Large intestine (tissue), 3 donors: ENCODE measurements around the gene FBXL4. TPM values are rescaled to one million over a fixed set of nuclear protein-coding genes. Genes with fewer than 3 reads are reported as not detected.

Source experiments
- DNase-seq, 2 donors: peaks; one replicate each; pipeline versions ENCODE4 v3.0.0 to v3.0.0-alpha.2; 2013
- H3K27ac ChIP-seq: one replicate; pipeline ENCODE4 v1.5.1; 2013; ENCODE audit warnings: low read length
- H3K27me3 ChIP-seq: 2 replicates; pipeline ENCODE4 v1.6.1; 2013; ENCODE audit warnings: low read length; ENCODE audit not compliant: control insufficient read depth, insufficient read depth
- H3K36me3 ChIP-seq: 2 replicates; pipeline ENCODE4 v1.6.1; 2013; ENCODE audit warnings: low read length; ENCODE audit not compliant: control insufficient read depth, insufficient read depth
- H3K4me1 ChIP-seq: one replicate; pipeline ENCODE4 v1.6.1; 2013; ENCODE audit warnings: low read length; ENCODE audit not compliant: control insufficient read depth, insufficient read depth
- H3K4me3 ChIP-seq: one replicate; pipeline ENCODE4 v1.5.1; 2013; ENCODE audit warnings: low read length
- H3K9me3 ChIP-seq: one replicate; pipeline ENCODE4 v1.6.1; 2013; ENCODE audit warnings: mild to moderate bottlenecking, low read depth, low read length, moderate library complexity; ENCODE audit not compliant: control insufficient read depth
- WGBS: methylation state at CpG from one replicate; pipeline ENCODE4 v1.1.5; 2013; ENCODE audit warnings: low lambda C conversion rate; ENCODE audit not compliant: insufficient coverage; 5-methylcytosine and 5-hydroxymethylcytosine counted together
- polyA plus RNA-seq: library from polyadenylated mRNA; unstranded; fragments of 120-200 nt; gene quantifications from one replicate; pipeline ENCODE4 v1.2.1, GENCODE V29; 2013

The FBXL4 gene
- polyA plus RNA-seq, 1 donor = 14.2 TPM

DNA sequence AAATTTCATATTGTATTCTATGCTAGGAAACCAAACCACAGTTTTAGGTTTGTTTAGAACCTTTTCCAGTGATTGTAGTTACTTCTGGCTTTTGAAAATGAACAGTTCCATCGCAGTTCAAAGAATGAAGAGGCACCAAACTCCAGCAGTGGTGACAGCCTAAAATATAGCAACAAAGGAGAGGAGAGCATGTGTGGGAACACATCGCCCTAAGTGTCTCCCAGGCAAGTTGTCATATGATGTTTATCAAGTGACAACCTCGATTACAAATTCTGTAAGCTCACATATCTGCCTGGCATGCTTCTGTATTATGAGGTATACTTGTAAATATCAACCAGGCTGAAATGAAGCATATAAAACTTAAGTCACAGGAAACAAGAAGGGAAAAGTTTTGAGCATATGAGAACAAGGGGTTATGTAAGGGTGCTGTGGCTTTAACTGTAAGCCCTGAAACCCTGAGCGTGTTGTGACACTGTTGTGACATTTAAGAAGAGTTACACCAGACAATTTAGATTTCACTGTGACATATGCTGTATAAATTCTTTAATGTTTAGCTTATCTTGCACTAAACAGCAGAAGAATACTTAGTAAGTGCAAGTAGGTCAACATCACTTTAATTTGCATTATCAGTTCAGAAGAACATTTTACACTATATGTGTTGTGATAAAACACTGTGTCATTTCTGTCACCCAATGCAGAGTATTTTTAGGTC is 29.1 kb upstream of the FBXL4 start:
- H3K4me3 ChIP-seq = no peak overlapping the region
- no CpG with 5 or more reads among the region's 4 CpGs for WGBS
- H3K27me3 ChIP-seq = no peaks in the 10 kb centered on the region
- no peaks in the 10 kb centered on the region for H3K9me3 ChIP-seq
- DNase-seq = no peak
- H3K36me3 ChIP-seq = no peaks in the 10 kb centered on the region
- H3K4me1 ChIP-seq = no peaks in the 10 kb centered on the region
- no peak overlapping the region for H3K27ac ChIP-seq

DNA sequence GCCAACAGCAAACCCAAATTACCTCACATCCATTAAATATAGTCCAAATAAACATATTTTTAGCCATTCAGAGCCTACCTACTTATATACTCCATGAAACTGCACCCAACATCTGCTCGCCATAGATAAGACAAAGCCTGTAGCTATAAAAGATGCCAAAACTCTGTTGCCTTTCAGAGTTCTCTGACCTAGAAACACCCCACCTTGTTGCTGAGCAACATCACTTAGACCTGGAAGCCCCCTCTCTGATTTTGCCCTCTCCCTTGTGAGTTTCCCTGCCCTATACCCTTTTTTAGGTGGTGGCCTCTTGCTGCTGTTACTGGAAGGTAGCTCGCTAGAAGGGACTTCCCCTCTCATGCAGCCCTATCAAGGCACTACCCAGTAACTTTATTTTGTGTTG is 27.7 kb upstream of the FBXL4 start:
- Histone ChIP-seq H3K27me3 (no peaks in the 10 kb centered on the region), H3K4me3 (no peak overlapping the region), H3K27ac (no peak overlapping the region), H3K4me1 (no peaks in the 10 kb centered on the region), H3K36me3 (no peaks in the 10 kb centered on the region), H3K9me3 (no peaks in the 10 kb centered on the region)
- DNase-seq = no peak
- WGBS = no CpG with 5 or more reads among the region's 2 CpGs

DNA sequence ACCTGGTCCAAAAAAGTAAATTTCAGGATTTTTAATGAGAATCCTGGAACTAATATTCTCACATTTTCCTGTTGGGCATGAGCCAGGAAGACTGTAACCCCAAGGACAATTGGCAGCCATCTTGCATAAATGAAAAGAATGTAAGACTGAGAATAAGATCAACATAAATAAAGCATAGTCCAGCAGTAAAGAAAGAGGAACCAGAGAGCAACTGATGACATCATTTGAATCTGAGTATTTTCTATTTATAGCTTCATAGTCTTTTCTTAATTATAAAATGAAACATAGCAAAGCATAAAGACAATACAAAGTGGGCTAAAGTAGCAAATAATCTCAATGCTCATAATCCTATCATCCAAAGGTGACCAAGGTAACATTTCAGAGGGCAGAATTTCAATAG is 26.6 kb upstream of the FBXL4 start:
- H3K36me3 ChIP-seq = no peaks in the 10 kb centered on the region
- no peak overlapping the region for H3K27ac ChIP-seq
- no peak for DNase-seq
- H3K4me1 ChIP-seq = no peaks in the 10 kb centered on the region
- H3K27me3 ChIP-seq = no peaks in the 10 kb centered on the region
- H3K4me3 ChIP-seq = no peak overlapping the region
- H3K9me3 ChIP-seq = no peaks in the 10 kb centered on the region

DNA sequence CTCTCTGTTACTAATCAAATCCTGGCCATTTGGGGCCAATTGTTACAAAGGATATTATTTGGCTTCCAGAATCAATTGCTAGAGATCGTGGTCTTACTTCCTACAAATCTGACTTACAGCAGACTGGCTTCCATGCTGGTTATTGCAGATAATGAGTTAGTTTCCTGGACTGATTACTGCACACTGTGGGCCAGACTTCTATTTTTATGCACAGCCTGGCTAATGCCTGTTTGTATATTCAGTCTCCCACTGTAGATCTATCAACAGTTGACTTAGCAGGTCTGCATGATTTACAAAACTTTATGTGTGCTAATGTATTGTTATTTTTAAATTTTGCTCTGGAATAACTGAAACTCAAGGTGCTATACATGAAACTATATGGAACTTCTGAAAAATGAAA is 25.8 kb upstream of the FBXL4 start:
- Histone ChIP-seq H3K27me3 (no peaks in the 10 kb centered on the region), H3K4me1 (no peaks in the 10 kb centered on the region), H3K36me3 (no peaks in the 10 kb centered on the region), H3K9me3 (no peaks in the 10 kb centered on the region), H3K4me3 (no peak overlapping the region), H3K27ac (no peak overlapping the region)
- WGBS = 100% methylated on average over 1 of the region's 1 CpG
- no peak for DNase-seq

DNA sequence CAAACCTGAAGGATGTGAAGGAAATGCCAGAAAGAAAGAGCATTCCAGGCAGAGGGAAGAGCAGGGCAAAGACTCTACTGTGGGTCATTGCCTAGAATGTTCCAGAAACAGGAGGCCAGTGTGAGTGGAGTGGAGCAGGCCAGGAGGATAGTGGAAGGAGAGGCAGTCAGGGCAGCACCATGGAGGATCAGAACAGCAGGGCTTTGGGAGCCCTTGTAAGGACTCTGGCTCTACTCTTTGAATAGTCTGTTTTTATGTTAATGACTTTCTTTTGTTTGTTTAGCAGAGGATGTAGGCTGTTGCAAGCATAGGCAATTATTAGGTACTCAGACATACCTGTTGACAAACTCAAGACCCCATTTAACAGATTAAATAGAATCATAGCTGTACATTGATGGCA is 23.6 kb upstream of the FBXL4 start:
- Histone ChIP-seq H3K4me3 (no peak overlapping the region), H3K9me3 (no peaks in the 10 kb centered on the region), H3K36me3 (no peaks in the 10 kb centered on the region), H3K27ac (no peak overlapping the region), H3K27me3 (no peaks in the 10 kb centered on the region), H3K4me1 (no peaks in the 10 kb centered on the region)
- DNase-seq = no peak

DNA sequence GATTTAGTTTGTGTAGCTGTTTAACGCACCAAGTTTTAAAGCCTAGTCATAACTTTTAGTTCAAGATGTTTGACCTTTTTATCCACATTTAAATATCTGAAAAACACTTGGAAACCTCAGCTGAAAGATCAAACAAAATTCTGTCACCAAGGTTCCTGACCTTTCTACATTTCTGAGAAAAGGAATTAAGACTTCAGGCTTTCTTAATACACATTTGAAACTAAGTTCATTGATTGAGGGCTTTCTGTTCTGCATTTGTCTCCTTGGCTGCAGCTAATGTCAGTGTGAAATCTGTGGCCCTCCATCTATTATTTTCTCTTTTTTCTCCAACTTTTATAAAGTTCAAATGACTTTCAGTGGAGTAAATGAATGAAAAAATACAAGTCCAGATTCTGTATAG is 22.7 kb upstream of the FBXL4 start:
- no peaks in the 10 kb centered on the region for H3K9me3 ChIP-seq
- H3K4me1 ChIP-seq = no peaks in the 10 kb centered on the region
- DNase-seq = no peak
- 57% methylated on average over 1 of the region's 1 CpG for whole genome bisulfite sequencing
- H3K36me3 ChIP-seq = no peaks in the 10 kb centered on the region
- H3K27me3 ChIP-seq = no peaks in the 10 kb centered on the region
- H3K27ac ChIP-seq = no peak overlapping the region
- H3K4me3 ChIP-seq = no peak overlapping the region

- no peaks in the 10 kb centered on the region for H3K9me3 ChIP-seq
- H3K27me3 ChIP-seq = no peaks in the 10 kb centered on the region
- no peaks in the 10 kb centered on the region for H3K4me1 ChIP-seq
- 100% methylated on average over 2 of the region's 2 CpGs for WGBS
- DNase-seq = no peak
- no peak overlapping the region for H3K4me3 ChIP-seq
- no peaks in the 10 kb centered on the region for H3K36me3 ChIP-seq
- H3K27ac ChIP-seq = no peak overlapping the region
These were observed 19.9 kb upstream of the FBXL4 start for GRCh38 chr6:98967616-98968015.

DNA sequence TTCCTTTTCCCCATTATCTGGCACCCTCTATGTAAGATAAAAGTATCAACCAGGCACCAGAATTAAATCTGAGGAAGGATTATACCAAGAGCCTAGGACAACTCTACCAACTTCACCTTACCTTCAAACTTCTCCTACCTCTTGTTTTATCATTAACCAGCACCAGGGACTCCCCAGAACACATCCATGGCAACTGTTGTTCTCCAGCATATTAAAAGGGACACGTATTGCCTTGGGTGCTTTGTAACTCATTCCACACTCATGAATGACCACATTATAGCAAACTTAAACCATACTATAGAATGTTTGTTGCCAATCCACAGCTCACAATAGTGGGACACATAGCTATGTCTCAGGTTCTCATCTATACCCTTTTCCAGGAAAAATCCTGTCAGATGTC is 11.9 kb upstream of the FBXL4 start:
- no peaks in the 10 kb centered on the region for H3K27me3 ChIP-seq
- DNase-seq = no peak
- no peaks in the 10 kb centered on the region for H3K4me1 ChIP-seq
- WGBS = no CpG with 5 or more reads among the region's 1 CpG
- H3K36me3 ChIP-seq = no peaks in the 10 kb centered on the region
- no peak overlapping the region for H3K4me3 ChIP-seq
- no peak overlapping the region for H3K27ac ChIP-seq
- H3K9me3 ChIP-seq = no peaks in the 10 kb centered on the region

DNA sequence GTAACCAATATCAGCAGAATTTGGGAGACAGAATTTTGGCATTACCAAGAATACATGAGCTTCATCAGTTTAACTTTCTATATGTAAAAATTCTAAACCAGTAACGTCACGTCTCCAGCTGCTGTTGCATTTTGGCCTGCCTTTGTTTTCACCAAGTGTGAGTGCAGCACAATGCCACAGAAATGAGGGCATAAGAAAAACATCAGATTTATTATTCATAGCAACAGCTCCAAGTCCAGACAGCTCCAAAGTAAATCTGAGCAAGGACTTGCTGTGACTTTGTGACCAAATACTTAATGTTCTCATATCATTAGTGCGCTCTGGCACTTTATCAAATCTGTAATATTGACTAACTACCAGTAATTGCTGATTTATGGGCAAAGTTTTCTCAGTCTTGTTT is 11.0 kb upstream of the FBXL4 start:
- WGBS = 100% methylated on average over 1 of the region's 3 CpGs
- no peak overlapping the region for H3K4me3 ChIP-seq
- no peak overlapping the region for H3K27ac ChIP-seq
- no peaks in the 10 kb centered on the region for H3K36me3 ChIP-seq
- no peak for DNase-seq
- H3K27me3 ChIP-seq = no peaks in the 10 kb centered on the region
- H3K9me3 ChIP-seq = no peaks in the 10 kb centered on the region
- no peaks in the 10 kb centered on the region for H3K4me1 ChIP-seq

GRCh38 chr6:98957450-98957849 is 9.7 kb upstream of the FBXL4 start:
- H3K4me3 ChIP-seq = no peak overlapping the region
- H3K27me3 ChIP-seq = no peaks in the 10 kb centered on the region
- no peak overlapping the region for H3K27ac ChIP-seq
- H3K36me3 ChIP-seq = no peaks in the 10 kb centered on the region
- H3K9me3 ChIP-seq = no peaks in the 10 kb centered on the region
- no peaks in the 10 kb centered on the region for H3K4me1 ChIP-seq
- peak in 1 of 2 donors; percentile 7 for DNase-seq
- WGBS = 43% methylated on average over 1 of the region's 3 CpGs

GRCh38 chr6:98949589-98949988 is 1.8 kb upstream of the FBXL4 start:
- H3K36me3 ChIP-seq = no peaks in the 10 kb centered on the region
- no peaks in the 10 kb centered on the region for H3K9me3 ChIP-seq
- H3K4me3 ChIP-seq = no peak overlapping the region
- no peak for DNase-seq
- H3K27me3 ChIP-seq = no peaks in the 10 kb centered on the region
- peaks cover 2% of the 10 kb centered on the region for H3K4me1 ChIP-seq
- H3K27ac ChIP-seq = no peak overlapping the region
- 71% methylated on average over 1 of the region's 2 CpGs for WGBS
